ENCODE data around the gene KDM6B.

KDM6B gene

DNA sequence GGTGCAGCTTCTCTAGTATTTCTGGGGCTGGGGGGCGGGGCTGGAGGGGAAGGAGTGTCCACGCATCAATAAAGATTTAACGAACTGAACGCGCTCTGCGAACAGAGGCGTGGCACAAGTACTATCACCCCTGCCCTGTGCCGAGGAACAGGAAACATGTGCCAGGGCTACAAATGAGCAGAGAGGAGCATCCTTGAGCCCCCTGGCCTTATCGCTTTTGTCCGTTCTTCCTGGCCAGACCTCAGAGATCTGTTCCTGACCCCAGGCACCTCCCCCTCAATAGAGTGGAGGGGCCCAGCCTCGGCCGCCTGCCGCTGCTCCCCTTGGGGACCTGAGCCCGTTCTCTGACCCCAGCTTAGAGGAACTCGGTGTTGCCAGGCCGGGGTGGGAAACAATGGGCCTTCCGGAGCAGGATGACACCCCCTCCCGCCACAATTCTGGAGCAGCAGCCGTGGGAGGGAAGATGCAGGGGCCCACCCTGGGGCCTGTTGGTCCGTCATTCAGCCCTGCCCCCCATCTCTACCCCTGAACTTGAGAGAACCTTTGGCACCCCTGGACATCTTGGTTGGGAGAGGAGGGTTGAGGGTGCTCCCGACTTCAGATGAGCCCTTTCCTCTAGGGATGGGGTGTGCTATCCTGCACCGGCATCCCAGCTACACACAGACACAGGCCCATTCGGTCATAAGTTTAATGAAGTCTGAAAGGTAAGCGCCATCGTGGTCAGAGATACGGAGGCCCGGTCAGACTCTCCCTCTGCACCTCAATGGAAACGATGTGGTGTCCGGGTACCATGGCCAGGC, 22.2 kb downstream of the KDM6B start:
- H3K23ac ChIP-seq (ENCODE audit: low read length in 2 of 2), result no peak overlapping the region
- no peak overlapping the region for H4K8ac ChIP-seq (ENCODE audit: low read length)
- H3K27me3 ChIP-seq (ENCODE audit: control insufficient read depth in 1 of 2, insufficient read depth in 1 of 2, low read length in 2 of 2), result no peaks in the 10 kb centered on the region
- peak overlapping the region; percentile 12 for H2BK120ac ChIP-seq (ENCODE audit: low read depth, low read length)
- H3K79me1 ChIP-seq (replicated peaks; ENCODE audit: low read length, poor library complexity, severe bottlenecking), result peaks cover 38% of the 10 kb centered on the region
- no peak overlapping the region for H2AFZ ChIP-seq (ENCODE audit: low read depth, low read length)
- peak overlapping the region; percentile 56 to 94 for H3K4me3 ChIP-seq (ENCODE audit: insufficient read depth in 1 of 2, low read depth in 1 of 2, low read length in 2 of 2)
- peaks cover 34 to 42% of the 10 kb centered on the region in 2 experiments for H3K36me3 ChIP-seq (ENCODE audit: control insufficient read depth in 1 of 2, insufficient read depth in 2 of 2, low read depth in 1 of 2, low read length in 2 of 2)
- no peak overlapping the region for H3K14ac ChIP-seq (ENCODE audit: low read length in 2 of 2)
- H2BK12ac ChIP-seq (ENCODE audit: low read length in 2 of 2), result no peak overlapping the region
- H3K4ac ChIP-seq (ENCODE audit: low read depth in 1 of 2, low read length in 2 of 2), result peak overlapping the region; percentile 2 to 15
- peak overlapping the region; percentile 96 for H3K9ac ChIP-seq (ENCODE audit: low read length)
- H2BK5ac ChIP-seq (ENCODE audit: low read depth, low read length, poor library complexity, severe bottlenecking), result no peak overlapping the region
- 10% methylated on average over 26 of the region's 29 CpGs for WGBS
- DNase-seq, result no peak
- no peak overlapping the region for H4K91ac ChIP-seq (ENCODE audit: low read length)
- peak overlapping the region; percentile 57 for H3K27ac ChIP-seq (ENCODE audit: low read length, poor library complexity, severe bottlenecking)
- H2BK15ac ChIP-seq (ENCODE audit: low read depth, poor library complexity, severe bottlenecking), result no peak overlapping the region
- peak overlapping the region; percentile 8 to 22 for H3K18ac ChIP-seq (ENCODE audit: low read depth in 1 of 2, low read length in 2 of 2)
- peak overlapping the region; percentile 77 for H3K4me2 ChIP-seq (ENCODE audit: low read length, poor library complexity, severe bottlenecking)
- H2AK5ac ChIP-seq (ENCODE audit: low read length, severe bottlenecking), result no peak overlapping the region
- H3K9me3 ChIP-seq (ENCODE audit: control insufficient read depth, low read length), result no peaks in the 10 kb centered on the region
- H3K4me1 ChIP-seq (ENCODE audit: control insufficient read depth, insufficient read depth, low read depth, low read length), result peaks cover 37% of the 10 kb centered on the region

DNA sequence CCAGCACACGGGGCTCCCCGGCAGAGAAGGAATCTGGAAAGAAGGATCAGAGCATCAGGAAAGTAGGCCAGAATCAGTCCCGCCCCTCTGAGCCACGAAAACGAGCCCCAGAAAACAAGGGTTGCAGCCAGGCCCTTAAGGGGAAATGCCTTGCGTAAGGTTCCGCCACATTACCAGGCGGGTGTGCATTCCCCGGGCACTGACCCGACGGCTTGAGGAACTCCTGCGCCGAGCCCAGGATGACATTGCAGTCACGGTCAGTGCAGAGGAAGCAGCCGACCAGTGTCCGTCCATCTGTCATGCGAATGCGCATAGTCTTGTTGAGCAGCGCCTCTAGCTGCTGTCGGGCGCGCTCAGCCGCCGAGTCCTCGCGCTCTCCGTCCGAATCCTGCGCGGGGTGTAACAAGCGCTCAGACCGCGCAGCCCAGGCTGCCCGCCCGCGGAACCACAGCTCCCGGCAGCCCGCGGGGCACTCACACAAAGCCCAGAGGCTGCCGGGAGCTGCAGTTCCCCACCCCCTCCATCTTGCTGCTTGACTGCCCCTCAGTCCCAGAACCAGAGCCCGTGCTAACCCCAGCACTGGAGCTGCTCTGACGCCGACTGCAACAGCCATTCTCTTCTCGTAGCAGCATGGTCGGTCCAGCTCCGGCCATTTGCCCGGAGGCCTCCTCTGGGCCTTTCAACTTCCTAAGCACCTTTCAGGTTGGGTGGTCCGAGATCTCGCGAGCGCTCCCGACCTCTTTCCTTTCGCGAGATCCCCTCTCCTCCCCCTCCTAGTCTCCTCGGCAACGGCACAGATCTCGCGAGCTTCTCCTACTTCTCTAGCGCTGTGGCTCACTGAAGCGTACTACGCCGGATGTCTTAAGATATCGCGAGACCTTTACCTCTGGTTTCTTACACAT, 23.0 kb downstream of the KDM6B start, which contains the start of gene NAA38:
NAA38 (minus strand) TSS at position 749 of the 902 bp plus-strand sequence; CDS start at position 653, 96 bp downstream.
- H3K18ac ChIP-seq (ENCODE audit: low read depth in 1 of 2, low read length in 2 of 2), result peak within 1 kb of the TSS; percentile 95 to 97
- H3K9ac ChIP-seq (ENCODE audit: low read length), result peak within 1 kb of the TSS; percentile 96

DNA sequence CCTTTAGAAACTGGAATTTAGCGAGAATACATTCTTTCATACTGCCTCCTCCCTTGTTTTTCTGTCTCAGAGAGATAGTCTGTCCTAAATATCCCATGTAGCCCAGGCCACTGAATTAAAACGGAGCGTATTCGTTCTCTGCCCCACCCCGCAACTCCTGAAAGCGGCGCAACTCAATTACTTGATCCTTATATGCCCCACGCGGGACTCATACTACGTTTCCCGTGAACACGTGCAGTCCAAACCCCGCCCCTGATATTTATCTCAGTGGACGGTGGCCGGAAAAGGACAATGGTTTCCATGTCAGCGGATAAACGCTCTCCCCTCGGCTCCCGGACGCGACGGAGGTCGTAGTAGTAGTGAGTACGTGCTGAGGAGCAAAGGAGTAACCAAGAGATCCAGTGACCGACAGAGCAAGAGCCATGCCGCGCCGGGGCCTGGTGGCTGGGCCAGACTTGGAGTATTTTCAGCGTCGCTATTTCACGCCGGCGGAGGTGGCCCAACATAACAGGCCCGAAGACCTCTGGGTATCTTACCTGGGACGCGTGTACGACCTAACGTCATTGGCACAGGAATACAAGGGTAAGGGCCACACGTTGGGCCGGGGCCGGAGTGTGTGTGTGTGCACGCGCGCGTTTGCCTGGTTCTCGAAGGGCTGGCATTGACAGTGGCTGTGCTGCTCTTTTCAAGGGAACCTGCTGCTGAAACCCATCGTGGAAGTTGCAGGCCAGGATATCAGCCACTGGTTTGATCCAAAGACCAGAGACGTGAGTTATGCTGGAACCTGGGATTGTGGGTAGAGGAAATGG, 23.9 kb downstream of the KDM6B start, which contains the start of gene CYB5D1:
CYB5D1 (plus strand) TSS at position 291 of the 809 bp plus-strand sequence; CDS start at position 423, 132 bp downstream.
- Histone ChIP-seq H2BK15ac (ENCODE audit: low read depth, poor library complexity, severe bottlenecking) (peak within 1 kb of the TSS; percentile 98), H4K8ac (ENCODE audit: low read length) (peak within 1 kb of the TSS; percentile 100), H2AFZ (ENCODE audit: low read depth, low read length) (peak within 1 kb of the TSS; percentile 95), H3K18ac (ENCODE audit: low read depth in 1 of 2, low read length in 2 of 2) (peak within 1 kb of the TSS; percentile 95 to 97), H3K4ac (ENCODE audit: low read depth in 1 of 2, low read length in 2 of 2) (peak within 1 kb of the TSS; percentile 86 to 96), H3K27ac (ENCODE audit: low read length, poor library complexity, severe bottlenecking) (peak within 1 kb of the TSS; percentile 100), H2BK120ac (ENCODE audit: low read depth, low read length) (peak within 1 kb of the TSS; percentile 85), H3K9me3 (ENCODE audit: control insufficient read depth, low read length) (no peaks in the 10 kb centered on the region), H2BK5ac (ENCODE audit: low read depth, low read length, poor library complexity, severe bottlenecking) (peak within 1 kb of the TSS; percentile 58), H3K23ac (ENCODE audit: low read length in 2 of 2) (no peak within 1 kb of the TSS), H3K36me3 (ENCODE audit: control insufficient read depth in 1 of 2, insufficient read depth in 2 of 2, low read depth in 1 of 2, low read length in 2 of 2) (peaks cover 17 to 37% of the 10 kb centered on the region in 2 experiments), H2BK12ac (ENCODE audit: low read length in 2 of 2) (peak within 1 kb of the TSS; percentile 14 to 17), H3K27me3 (ENCODE audit: control insufficient read depth in 1 of 2, insufficient read depth in 1 of 2, low read length in 2 of 2) (no peaks in the 10 kb centered on the region), H3K79me1 (replicated peaks; ENCODE audit: low read length, poor library complexity, severe bottlenecking) (peaks cover 37% of the 10 kb centered on the region), H3K4me1 (ENCODE audit: control insufficient read depth, insufficient read depth, low read depth, low read length) (peaks cover 28% of the 10 kb centered on the region), H3K9ac (ENCODE audit: low read length) (peak within 1 kb of the TSS; percentile 96), H3K4me2 (ENCODE audit: low read length, poor library complexity, severe bottlenecking) (peak within 1 kb of the TSS; percentile 91), H3K14ac (ENCODE audit: low read length in 2 of 2) (peak within 1 kb of the TSS in 1 of 2 experiments; percentile 81), H4K91ac (ENCODE audit: low read length) (peak within 1 kb of the TSS; percentile 99), H3K4me3 (ENCODE audit: insufficient read depth in 1 of 2, low read depth in 1 of 2, low read length in 2 of 2) (peak within 1 kb of the TSS; percentile 75 to 94), H2AK5ac (ENCODE audit: low read length, severe bottlenecking) (no peak within 1 kb of the TSS)
- WGBS, result 5% methylated on average over 48 of the region's 48 CpGs
- DNase-seq, result peak; percentile 97

More for the DNA sequence above, 23.0 kb downstream of the KDM6B start, which contains the start of gene NAA38:
- Histone ChIP-seq H3K23ac (ENCODE audit: low read length in 2 of 2) (no peak within 1 kb of the TSS), H3K4ac (ENCODE audit: low read depth in 1 of 2, low read length in 2 of 2) (peak within 1 kb of the TSS; percentile 86 to 96), H4K91ac (ENCODE audit: low read length) (peak within 1 kb of the TSS; percentile 99), H3K4me2 (ENCODE audit: low read length, poor library complexity, severe bottlenecking) (peak within 1 kb of the TSS; percentile 91), H3K4me1 (ENCODE audit: control insufficient read depth, insufficient read depth, low read depth, low read length) (peaks cover 31% of the 10 kb centered on the region), H3K4me3 (ENCODE audit: insufficient read depth in 1 of 2, low read depth in 1 of 2, low read length in 2 of 2) (peak within 1 kb of the TSS; percentile 75 to 94), H4K8ac (ENCODE audit: low read length) (peak within 1 kb of the TSS; percentile 100), H3K27me3 (ENCODE audit: control insufficient read depth in 1 of 2, insufficient read depth in 1 of 2, low read length in 2 of 2) (no peaks in the 10 kb centered on the region), H3K9me3 (ENCODE audit: control insufficient read depth, low read length) (no peaks in the 10 kb centered on the region), H3K36me3 (ENCODE audit: control insufficient read depth in 1 of 2, insufficient read depth in 2 of 2, low read depth in 1 of 2, low read length in 2 of 2) (peaks cover 25 to 44% of the 10 kb centered on the region in 2 experiments), H2BK5ac (ENCODE audit: low read depth, low read length, poor library complexity, severe bottlenecking) (peak within 1 kb of the TSS; percentile 58), H2AFZ (ENCODE audit: low read depth, low read length) (peak within 1 kb of the TSS; percentile 95), H2BK15ac (ENCODE audit: low read depth, poor library complexity, severe bottlenecking) (peak within 1 kb of the TSS; percentile 98), H3K14ac (ENCODE audit: low read length in 2 of 2) (peak within 1 kb of the TSS in 1 of 2 experiments; percentile 81), H2BK12ac (ENCODE audit: low read length in 2 of 2) (peak within 1 kb of the TSS; percentile 14 to 17), H2AK5ac (ENCODE audit: low read length, severe bottlenecking) (no peak within 1 kb of the TSS), H3K27ac (ENCODE audit: low read length, poor library complexity, severe bottlenecking) (peak within 1 kb of the TSS; percentile 100), H3K79me1 (replicated peaks; ENCODE audit: low read length, poor library complexity, severe bottlenecking) (peaks cover 43% of the 10 kb centered on the region), H2BK120ac (ENCODE audit: low read depth, low read length) (peak within 1 kb of the TSS; percentile 85)
- DNase-seq, result peak; percentile 100
- WGBS, result 1% methylated on average over 64 of the region's 64 CpGs

All from mesenchymal stem cell (in vitro differentiated cells and primary cell).